Neural progenitor cell (in vitro differentiated cells): Measurements from ENCODE around the gene FHOD3. TPM values are rescaled to one million over a fixed set of nuclear protein-coding genes. Genes with fewer than 3 reads are reported as not detected.

Experiments
- DNase-seq: peaks from one replicate; pipeline ENCODE4 v3.0.0-alpha.2; 2016; ENCODE audit warnings: low spot score
- H2AFZ ChIP-seq: fragments of 200-600 bp; sonication (generic); replicated peaks from 2 replicates; pipeline ENCODE4 v1.6.1; 2016; ENCODE audit warnings: antibody characterized with exemption
- H3F3A ChIP-seq: fragments of 200-600 bp; sonication (generic); 2 replicates; pipeline ENCODE4 v1.6.1; 2016; ENCODE audit warnings: antibody characterized with exemption, low read depth
- H3K27ac ChIP-seq: fragments of 200-600 bp; sonication (generic); 2 replicates; pipeline ENCODE4 v1.5.1; 2016; ENCODE audit warnings: mild to moderate bottlenecking
- H3K27me3 ChIP-seq: fragments of 200-600 bp; sonication (generic); 2 replicates; pipeline ENCODE4 v1.6.1; 2016; ENCODE audit warnings: mild to moderate bottlenecking, moderate library complexity
- H3K36me3 ChIP-seq: fragments of 200-600 bp; sonication (generic); 2 replicates; pipeline ENCODE4 v1.5.1; 2016
- H3K4me1 ChIP-seq: fragments of 200-600 bp; sonication (generic); 2 replicates; pipeline ENCODE4 v1.6.1; 2016; ENCODE audit warnings: mixed run types
- H3K4me2 ChIP-seq: fragments of 200-600 bp; sonication (generic); 2 replicates; pipeline ENCODE4 v1.6.1; 2016
- H3K4me3 ChIP-seq: fragments of 200-600 bp; sonication (generic); 2 replicates; pipeline ENCODE4 v1.5.1; 2016
- H3K79me2 ChIP-seq: fragments of 200-600 bp; sonication (generic); 2 replicates; pipeline ENCODE4 v1.6.1; 2016; ENCODE audit warnings: low read depth
- H3K9ac ChIP-seq: fragments of 200-600 bp; sonication (generic); 2 replicates; pipeline ENCODE4 v1.6.1; 2016
- H3K9me3 ChIP-seq: fragments of 200-600 bp; sonication (generic); 2 replicates; pipeline ENCODE4 v1.5.1; 2016; ENCODE audit warnings: low read depth
- H4K20me1 ChIP-seq: fragments of 200-600 bp; sonication (generic); 2 replicates; pipeline ENCODE4 v1.6.1; 2016; ENCODE audit warnings: low read depth
- H3K27ac Mint-ChIP-seq: 3 replicates; pipeline ENCODE4 v1.8.0; 2021; ENCODE audit warnings: mixed read lengths
- H3K27me3 Mint-ChIP-seq: 2 replicates; pipeline ENCODE4 v1.8.0; 2022; ENCODE audit warnings: low read depth, mild to moderate bottlenecking, inconsistent platforms, moderate library complexity, mixed read lengths; ENCODE audit not compliant: insufficient read depth
- H3K36me3 Mint-ChIP-seq: 3 replicates; pipeline ENCODE4 v1.8.0; 2021; ENCODE audit warnings: mixed read lengths
- H3K4me1 Mint-ChIP-seq: 3 replicates; pipeline ENCODE4 v1.8.0; 2021; ENCODE audit warnings: mixed read lengths
- H3K4me3 Mint-ChIP-seq: 3 replicates; pipeline ENCODE4 v1.8.0; 2021; ENCODE audit warnings: mild to moderate bottlenecking, moderate library complexity, mixed read lengths
- H3K9me3 Mint-ChIP-seq: 3 replicates; pipeline ENCODE4 v1.8.0; 2020; ENCODE audit warnings: mixed read lengths
- CTCF ChIP-seq: fragments of 200-600 bp; sonication (generic); IDR thresholded peaks from 2 replicates; pipeline ENCODE4 v1.5.1; 2017; ENCODE audit warnings: antibody characterized with exemption, mild to moderate bottlenecking
- EZH2 ChIP-seq: fragments of 200-600 bp; sonication (generic); IDR thresholded peaks from 2 replicates; pipeline ENCODE4 v1.6.1; 2017; ENCODE audit warnings: antibody characterized with exemption, mild to moderate bottlenecking, moderate library complexity
- EZH2phosphoT487 ChIP-seq: fragments of 200-600 bp; sonication (generic); IDR thresholded peaks from 2 replicates; pipeline ENCODE4 v1.6.1; 2017; ENCODE audit warnings: antibody characterized with exemption
- total RNA-seq: library from RNA; depleted of rRNA; stranded (reverse); fragments of >200 nt; gene quantifications from 2 replicates; pipeline ENCODE4 v1.2.3, GENCODE V29; 2015; ENCODE audit warnings: low replicate concordance

Gene FHOD3
- total RNA-seq, 1 donor from 2014 or later, result 69.7 TPM

DNA sequence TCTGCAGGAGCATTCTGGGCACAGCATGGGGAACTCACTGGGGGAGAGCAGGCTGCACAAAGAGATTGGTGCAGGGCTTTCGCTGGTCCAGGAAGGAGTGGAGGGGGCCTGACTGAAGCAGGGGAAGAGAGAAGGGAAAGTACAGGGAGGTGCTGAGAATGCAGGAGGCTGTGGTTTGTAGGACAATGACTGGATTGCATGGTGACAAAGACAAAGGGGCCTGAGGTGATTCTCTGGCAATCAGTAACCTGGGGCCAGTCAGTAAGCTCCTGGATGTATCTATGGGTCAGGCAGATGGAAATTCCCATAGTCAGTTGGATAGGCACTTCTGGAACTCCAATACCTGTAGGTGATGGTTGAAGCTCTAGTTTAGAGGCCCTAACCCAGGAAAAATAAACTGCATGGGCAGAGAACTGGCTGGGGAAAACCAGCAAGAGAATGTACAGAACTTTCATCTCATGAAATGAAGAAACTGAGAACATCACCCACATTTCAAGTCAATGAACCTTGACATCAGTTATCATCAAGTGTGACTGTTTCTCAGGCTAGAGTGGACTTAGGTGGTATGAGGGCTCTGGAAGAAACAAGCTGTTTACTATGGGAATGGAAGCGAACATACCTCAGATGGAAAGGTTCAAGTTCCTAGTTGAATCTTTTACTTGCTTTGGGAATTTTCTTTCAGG lies 338.0 kb downstream of the FHOD3 start:
- H3K4me3 Mint-ChIP-seq, result no peak overlapping the region
- no peak overlapping the region for H3K27ac ChIP-seq
- H3K27ac Mint-ChIP-seq, result no peak overlapping the region
- peaks cover 14% of the 10 kb centered on the region for H3K4me1 ChIP-seq
- no peak overlapping the region for H2AFZ ChIP-seq
- H4K20me1 ChIP-seq, result no peaks in the 10 kb centered on the region
- no peaks in the 10 kb centered on the region for H3K27me3 ChIP-seq
- H3K9ac ChIP-seq, result no peak overlapping the region
- H3K9me3 ChIP-seq, result no peaks in the 10 kb centered on the region
- peaks cover 14% of the 10 kb centered on the region for H3K36me3 Mint-ChIP-seq
- TF ChIP-seq CTCF (no peak), EZH2phosphoT487 (no peak), EZH2 (no peak)
- H3K79me2 ChIP-seq, result no peaks in the 10 kb centered on the region
- H3K4me1 Mint-ChIP-seq, result peaks cover 22% of the 10 kb centered on the region
- H3K27me3 Mint-ChIP-seq, result peaks cover 2% of the 10 kb centered on the region
- no peak overlapping the region for H3K4me3 ChIP-seq
- no peak for DNase-seq
- H3F3A ChIP-seq, result no peaks in the 10 kb centered on the region
- no peak overlapping the region for H3K4me2 ChIP-seq
- H3K9me3 Mint-ChIP-seq, result no peaks in the 10 kb centered on the region
- no peaks in the 10 kb centered on the region for H3K36me3 ChIP-seq

DNA sequence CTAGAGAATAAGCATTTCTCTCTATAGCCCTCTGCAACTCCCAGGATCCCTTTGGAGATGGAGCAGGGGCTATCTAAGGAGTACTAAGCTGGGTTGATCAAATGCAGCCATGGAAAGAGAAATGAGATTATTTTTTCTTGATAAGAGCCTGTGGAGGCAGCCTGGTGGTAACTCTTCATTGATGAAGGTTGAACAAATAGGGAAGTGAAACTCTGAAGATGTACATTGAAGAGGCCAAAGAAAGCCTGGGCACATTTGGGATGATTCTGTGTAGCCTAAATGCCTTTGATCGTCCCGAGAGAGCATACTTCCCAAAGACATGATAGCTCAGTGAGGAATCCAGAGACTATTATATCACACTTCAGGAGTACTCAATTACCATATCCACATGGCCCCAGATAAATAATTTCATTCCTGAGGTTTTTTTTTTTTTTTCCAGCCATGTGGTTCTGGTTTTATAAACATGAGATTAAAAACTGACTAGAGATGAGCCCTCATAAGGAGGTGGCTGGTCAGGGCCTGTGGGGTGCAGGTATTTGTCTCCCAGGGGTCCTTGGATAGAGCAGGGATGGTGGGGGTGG lies 338.8 kb downstream of the FHOD3 start:
- no peak for TF ChIP-seq EZH2phosphoT487
- no peak for TF ChIP-seq CTCF
- TF ChIP-seq EZH2, result no peak
- H3K4me2 ChIP-seq, result no peak overlapping the region
- no peak overlapping the region for H3K27ac Mint-ChIP-seq
- H3K9me3 Mint-ChIP-seq, result no peaks in the 10 kb centered on the region
- H3K4me1 Mint-ChIP-seq, result peaks cover 22% of the 10 kb centered on the region
- H3K36me3 Mint-ChIP-seq, result peaks cover 11% of the 10 kb centered on the region
- H3K9me3 ChIP-seq, result no peaks in the 10 kb centered on the region
- no peaks in the 10 kb centered on the region for H3K36me3 ChIP-seq
- no peaks in the 10 kb centered on the region for H3K27me3 ChIP-seq
- H3K4me1 ChIP-seq, result peaks cover 14% of the 10 kb centered on the region
- DNase-seq, result no peak
- H3K9ac ChIP-seq, result no peak overlapping the region
- peaks cover 2% of the 10 kb centered on the region for H3K27me3 Mint-ChIP-seq
- H3K27ac ChIP-seq, result no peak overlapping the region
- H2AFZ ChIP-seq, result no peak overlapping the region
- no peaks in the 10 kb centered on the region for H3F3A ChIP-seq
- no peaks in the 10 kb centered on the region for H3K79me2 ChIP-seq
- H3K4me3 Mint-ChIP-seq, result no peak overlapping the region
- no peaks in the 10 kb centered on the region for H4K20me1 ChIP-seq
- H3K4me3 ChIP-seq, result no peak overlapping the region

GRCh38 chr18:36638224-36638623 lies 340.7 kb downstream of the FHOD3 start:
- H2AFZ ChIP-seq, result no peak overlapping the region
- H4K20me1 ChIP-seq, result no peaks in the 10 kb centered on the region
- H3K9ac ChIP-seq, result no peak overlapping the region
- no peaks in the 10 kb centered on the region for H3K36me3 ChIP-seq
- no peak overlapping the region for H3K4me2 ChIP-seq
- no peak overlapping the region for H3K4me3 ChIP-seq
- Mint-ChIP-seq H3K4me3 (no peak overlapping the region), H3K9me3 (no peaks in the 10 kb centered on the region), H3K4me1 (peaks cover 22% of the 10 kb centered on the region), H3K27ac (no peak overlapping the region), H3K27me3 (peaks cover 2% of the 10 kb centered on the region), H3K36me3 (peaks cover 10% of the 10 kb centered on the region)
- no peaks in the 10 kb centered on the region for H3K79me2 ChIP-seq
- no peaks in the 10 kb centered on the region for H3F3A ChIP-seq
- no peak for DNase-seq
- H3K27me3 ChIP-seq, result no peaks in the 10 kb centered on the region
- TF ChIP-seq EZH2, result no peak
- H3K4me1 ChIP-seq, result peaks cover 14% of the 10 kb centered on the region
- H3K27ac ChIP-seq, result no peak overlapping the region
- H3K9me3 ChIP-seq, result no peaks in the 10 kb centered on the region
